KG1 (cell line): ENCODE measurements around the gene HLA-A.
"Not testable (repeated sequence)": the region's sequence is repeated elsewhere in the genome, so short reads cannot be mapped to it uniquely, and the experiment has no call there.

Experiments
- DNase-seq: peaks from one replicate; lab custom pipeline; 2025; lab: John Stamatoyannopoulos, UW

Gene HLA-A

GRCh38 chr6:29942275-29943052 is at the start of gene HLA-A:
Gene HLA-A (plus strand): TSS chr6:29942532. CDS start chr6:29942554, 22 bp downstream.
- peak; percentile 25 for DNase-seq

- no peak for DNase-seq
Observed at GRCh38 chr6:29892696-29893095, 49.6 kb upstream of the HLA-A start.

- no peak for DNase-seq
Observed at GRCh38 chr6:29899281-29899680, 43.1 kb upstream of the HLA-A start.

GRCh38 chr6:29905286-29905685 is 37.0 kb upstream of the HLA-A start:
- DNase-seq, result no peak

- DNase-seq, result no peak
Observed at GRCh38 chr6:29907637-29908340, 34.5 kb upstream of the HLA-A start.

GRCh38 chr6:29908341-29908662 is 34.0 kb upstream of the HLA-A start:
- DNase-seq, result no peak

GRCh38 chr6:29908710-29909109 is 33.6 kb upstream of the HLA-A start:
- DNase-seq, result no peak

GRCh38 chr6:29909985-29910384 is 32.3 kb upstream of the HLA-A start:
- DNase-seq, result no peak

- DNase-seq, result no peak
Observed at GRCh38 chr6:29912840-29913239, 29.5 kb upstream of the HLA-A start.

GRCh38 chr6:29916741-29917140 is 25.6 kb upstream of the HLA-A start:
- no peak for DNase-seq

- DNase-seq, result no peak
Observed at GRCh38 chr6:29917857-29918256, 24.5 kb upstream of the HLA-A start.

- DNase-seq, result no peak
Observed at GRCh38 chr6:29919506-29920445, 22.6 kb upstream of the HLA-A start.

GRCh38 chr6:29924287-29924686 is 18.0 kb upstream of the HLA-A start:
- DNase-seq, result no peak

- DNase-seq, result no peak
Observed at GRCh38 chr6:29924731-29925130, 17.6 kb upstream of the HLA-A start.

- DNase-seq, result no peak
Observed at GRCh38 chr6:29925321-29925720, 17.0 kb upstream of the HLA-A start.

GRCh38 chr6:29925727-29926412 is 16.5 kb upstream of the HLA-A start:
- no peak for DNase-seq

- DNase-seq, result no peak
Observed at GRCh38 chr6:29926413-29927274, 15.7 kb upstream of the HLA-A start.

GRCh38 chr6:29927275-29927569 is 15.1 kb upstream of the HLA-A start:
- DNase-seq, result no peak

GRCh38 chr6:29927841-29928388 is 14.4 kb upstream of the HLA-A start:
- no peak for DNase-seq

GRCh38 chr6:29930047-29930446 is 12.3 kb upstream of the HLA-A start:
- not testable (repeated sequence) for DNase-seq

GRCh38 chr6:29933955-29934354 is 8.4 kb upstream of the HLA-A start:
- no peak for DNase-seq
